ENCODE measurements around the gene ZFYVE9. TPM values are rescaled to one million over a fixed set of nuclear protein-coding genes. Genes with fewer than 3 reads are reported as not detected.

The ZFYVE9 gene
- total and polyA plus RNA-seq, 9 of the 15 experiments (the other 6 are each of a cell fraction or from before 2014, with no cell fraction given), result 0.52 to 14.4 (median 8.9) TPM

DNA sequence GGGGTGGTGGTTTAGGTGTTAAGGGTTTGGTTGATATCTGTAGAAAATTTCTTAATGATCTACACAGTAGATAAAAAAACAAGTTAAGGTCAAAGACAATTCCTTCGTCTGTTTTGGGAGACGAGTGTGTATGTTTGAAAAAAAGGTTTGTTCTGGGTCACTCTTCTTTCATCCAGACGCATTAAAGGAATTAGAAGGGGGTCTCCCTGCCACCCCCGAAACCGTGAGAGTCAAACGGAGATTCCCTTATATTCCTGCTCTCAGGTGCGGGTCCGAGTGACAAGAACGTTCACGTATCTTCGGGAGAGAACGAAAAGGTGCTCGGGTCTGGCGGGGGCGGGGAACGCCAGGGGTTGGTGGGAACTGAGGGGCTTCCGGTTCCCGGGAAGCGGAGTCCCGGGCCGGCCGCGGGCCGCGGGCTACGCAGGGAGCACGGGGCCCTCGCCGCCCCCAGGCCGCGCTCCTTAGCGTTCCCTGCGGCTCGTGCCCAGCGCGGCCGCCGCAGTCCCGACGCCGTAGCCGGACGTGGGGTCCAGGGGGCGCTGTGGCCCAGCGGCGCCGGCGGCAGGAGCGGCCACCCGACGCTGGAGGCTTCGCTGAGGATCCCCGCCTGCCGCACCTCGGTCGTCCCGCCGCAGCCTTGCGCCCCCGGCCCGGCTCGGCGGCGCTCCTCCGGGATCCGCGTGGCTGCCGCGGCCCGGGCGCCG is at the start of gene ZFYVE9 (continued):
- TF ChIP-seq HMG20B (CRISPR knock-in tag; IDR thresholded peaks at IDR 0.05), result no peak
- TF ChIP-seq HEY1 (CRISPR knock-in tag; IDR thresholded peaks at IDR 0.05; ENCODE audit: borderline replicate concordance), result no peak
- TF ChIP-seq, protein P1, sequence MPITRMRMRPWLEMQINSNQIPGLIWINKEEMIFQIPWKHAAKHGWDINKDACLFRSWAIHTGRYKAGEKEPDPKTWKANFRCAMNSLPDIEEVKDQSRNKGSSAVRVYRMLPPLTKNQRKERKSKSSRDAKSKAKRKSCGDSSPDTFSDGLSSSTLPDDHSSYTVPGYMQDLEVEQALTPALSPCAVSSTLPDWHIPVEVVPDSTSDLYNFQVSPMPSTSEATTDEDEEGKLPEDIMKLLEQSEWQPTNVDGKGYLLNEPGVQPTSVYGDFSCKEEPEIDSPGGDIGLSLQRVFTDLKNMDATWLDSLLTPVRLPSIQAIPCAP (CRISPR knock-in tag; IDR thresholded peaks at IDR 0.05; ENCODE audit: borderline replicate concordance), result no peak
- TF ChIP-seq, protein P2, sequence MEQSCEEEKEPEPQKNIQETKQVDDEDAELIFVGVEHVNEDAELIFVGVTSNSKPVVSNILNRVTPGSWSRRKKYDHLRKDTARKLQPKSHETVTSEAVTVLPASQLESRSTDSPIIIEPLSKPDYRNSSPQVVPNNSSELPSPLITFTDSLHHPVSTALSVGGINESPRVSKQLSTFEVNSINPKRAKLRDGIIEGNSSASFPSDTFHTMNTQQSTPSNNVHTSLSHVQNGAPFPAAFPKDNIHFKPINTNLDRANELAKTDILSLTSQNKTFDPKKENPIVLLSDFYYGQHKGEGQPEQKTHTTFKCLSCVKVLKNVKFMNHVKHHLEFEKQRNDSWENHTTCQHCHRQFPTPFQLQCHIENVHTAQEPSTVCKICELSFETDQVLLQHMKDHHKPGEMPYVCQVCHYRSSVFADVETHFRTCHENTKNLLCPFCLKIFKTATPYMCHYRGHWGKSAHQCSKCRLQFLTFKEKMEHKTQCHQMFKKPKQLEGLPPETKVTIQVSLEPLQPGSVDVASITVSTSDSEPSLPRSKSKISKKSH (CRISPR knock-in tag; IDR thresholded peaks at IDR 0.05), result no peak
- peak; percentile 66 for TF ChIP-seq GABPA (tag; conservative IDR thresholded peaks at IDR 0.05; ENCODE audit: low read depth)
- TF ChIP-seq, protein P3, sequence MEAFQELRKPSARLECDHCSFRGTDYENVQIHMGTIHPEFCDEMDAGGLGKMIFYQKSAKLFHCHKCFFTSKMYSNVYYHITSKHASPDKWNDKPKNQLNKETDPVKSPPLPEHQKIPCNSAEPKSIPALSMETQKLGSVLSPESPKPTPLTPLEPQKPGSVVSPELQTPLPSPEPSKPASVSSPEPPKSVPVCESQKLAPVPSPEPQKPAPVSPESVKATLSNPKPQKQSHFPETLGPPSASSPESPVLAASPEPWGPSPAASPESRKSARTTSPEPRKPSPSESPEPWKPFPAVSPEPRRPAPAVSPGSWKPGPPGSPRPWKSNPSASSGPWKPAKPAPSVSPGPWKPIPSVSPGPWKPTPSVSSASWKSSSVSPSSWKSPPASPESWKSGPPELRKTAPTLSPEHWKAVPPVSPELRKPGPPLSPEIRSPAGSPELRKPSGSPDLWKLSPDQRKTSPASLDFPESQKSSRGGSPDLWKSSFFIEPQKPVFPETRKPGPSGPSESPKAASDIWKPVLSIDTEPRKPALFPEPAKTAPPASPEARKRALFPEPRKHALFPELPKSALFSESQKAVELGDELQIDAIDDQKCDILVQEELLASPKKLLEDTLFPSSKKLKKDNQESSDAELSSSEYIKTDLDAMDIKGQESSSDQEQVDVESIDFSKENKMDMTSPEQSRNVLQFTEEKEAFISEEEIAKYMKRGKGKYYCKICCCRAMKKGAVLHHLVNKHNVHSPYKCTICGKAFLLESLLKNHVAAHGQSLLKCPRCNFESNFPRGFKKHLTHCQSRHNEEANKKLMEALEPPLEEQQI (IDR thresholded peaks at IDR 0.05), result no peak
- 0 out of 2 replicates have a peak, but pooled peaks have one; percentile 38 for TF ChIP-seq JUN (IDR thresholded peaks at IDR 0.05; ENCODE audit: borderline replicate concordance, low read depth, low read length)
- no peak for TF ChIP-seq JUN (CRISPR knock-in tag; IDR thresholded peaks at IDR 0.05; ENCODE audit: borderline replicate concordance)
- no peak; the same call in 1 of the 2 replicates for TF ChIP-seq GTF2F1 (IDR thresholded peaks at IDR 0.05; ENCODE audit: low read depth, low read length)
- TF ChIP-seq RBM25 (IDR thresholded peaks at IDR 0.05; ENCODE audit: low read depth, low read length, severe bottlenecking), result peak; percentile 38
- TF ChIP-seq SIN3A (IDR thresholded peaks at IDR 0.05; ENCODE audit: borderline replicate concordance in 2 of 2, control insufficient read depth in 1 of 2, low read depth in 2 of 2, low read length in 2 of 2), result peak in 1 of 2 experiments; percentile 60; a peak in 1 of 4 replicates
- no peak for TF ChIP-seq SUPT5H (IDR thresholded peaks at IDR 0.05)
- TF ChIP-seq, protein P4, sequence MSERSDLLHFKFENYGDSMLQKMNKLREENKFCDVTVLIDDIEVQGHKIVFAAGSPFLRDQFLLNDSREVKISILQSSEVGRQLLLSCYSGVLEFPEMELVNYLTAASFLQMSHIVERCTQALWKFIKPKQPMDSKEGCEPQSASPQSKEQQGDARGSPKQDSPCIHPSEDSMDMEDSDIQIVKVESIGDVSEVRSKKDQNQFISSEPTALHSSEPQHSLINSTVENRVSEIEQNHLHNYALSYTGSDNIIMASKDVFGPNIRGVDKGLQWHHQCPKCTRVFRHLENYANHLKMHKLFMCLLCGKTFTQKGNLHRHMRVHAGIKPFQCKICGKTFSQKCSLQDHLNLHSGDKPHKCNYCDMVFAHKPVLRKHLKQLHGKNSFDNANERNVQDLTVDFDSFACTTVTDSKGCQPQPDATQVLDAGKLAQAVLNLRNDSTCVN (CRISPR knock-in tag; IDR thresholded peaks at IDR 0.05), result no peak
- no peak for TF ChIP-seq ZNF586 (CRISPR knock-in tag; conservative IDR thresholded peaks at IDR 0.05)
- no peak for TF ChIP-seq KLF1 (tag; IDR thresholded peaks at IDR 0.05)
- no peak for TF ChIP-seq EWSR1 (IDR thresholded peaks at IDR 0.05; ENCODE audit: borderline replicate concordance, low read depth, partially characterized antibody)
- TF ChIP-seq, protein P5, sequence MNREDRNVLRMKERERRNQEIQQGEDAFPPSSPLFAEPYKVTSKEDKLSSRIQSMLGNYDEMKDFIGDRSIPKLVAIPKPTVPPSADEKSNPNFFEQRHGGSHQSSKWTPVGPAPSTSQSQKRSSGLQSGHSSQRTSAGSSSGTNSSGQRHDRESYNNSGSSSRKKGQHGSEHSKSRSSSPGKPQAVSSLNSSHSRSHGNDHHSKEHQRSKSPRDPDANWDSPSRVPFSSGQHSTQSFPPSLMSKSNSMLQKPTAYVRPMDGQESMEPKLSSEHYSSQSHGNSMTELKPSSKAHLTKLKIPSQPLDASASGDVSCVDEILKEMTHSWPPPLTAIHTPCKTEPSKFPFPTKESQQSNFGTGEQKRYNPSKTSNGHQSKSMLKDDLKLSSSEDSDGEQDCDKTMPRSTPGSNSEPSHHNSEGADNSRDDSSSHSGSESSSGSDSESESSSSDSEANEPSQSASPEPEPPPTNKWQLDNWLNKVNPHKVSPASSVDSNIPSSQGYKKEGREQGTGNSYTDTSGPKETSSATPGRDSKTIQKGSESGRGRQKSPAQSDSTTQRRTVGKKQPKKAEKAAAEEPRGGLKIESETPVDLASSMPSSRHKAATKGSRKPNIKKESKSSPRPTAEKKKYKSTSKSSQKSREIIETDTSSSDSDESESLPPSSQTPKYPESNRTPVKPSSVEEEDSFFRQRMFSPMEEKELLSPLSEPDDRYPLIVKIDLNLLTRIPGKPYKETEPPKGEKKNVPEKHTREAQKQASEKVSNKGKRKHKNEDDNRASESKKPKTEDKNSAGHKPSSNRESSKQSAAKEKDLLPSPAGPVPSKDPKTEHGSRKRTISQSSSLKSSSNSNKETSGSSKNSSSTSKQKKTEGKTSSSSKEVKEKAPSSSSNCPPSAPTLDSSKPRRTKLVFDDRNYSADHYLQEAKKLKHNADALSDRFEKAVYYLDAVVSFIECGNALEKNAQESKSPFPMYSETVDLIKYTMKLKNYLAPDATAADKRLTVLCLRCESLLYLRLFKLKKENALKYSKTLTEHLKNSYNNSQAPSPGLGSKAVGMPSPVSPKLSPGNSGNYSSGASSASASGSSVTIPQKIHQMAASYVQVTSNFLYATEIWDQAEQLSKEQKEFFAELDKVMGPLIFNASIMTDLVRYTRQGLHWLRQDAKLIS (CRISPR knock-in tag; IDR thresholded peaks at IDR 0.05), result no peak; the same call in 1 of the 2 replicates

Measured in K562 (cell line).